ENCODE measurements around the gene TMEM141.

The TMEM141 gene

GRCh38 chr9:136821826-136822544, 30.8 kb downstream of the TMEM141 start:
- no peaks in the 10 kb centered on the region for H3K4me1 ChIP-seq (ENCODE audit: low read length)
- H4K20me1 ChIP-seq (ENCODE audit: insufficient read depth, low read length): 0 out of 2 replicates have a peak, but pooled peaks cover 5% of the 10 kb centered on the region
- TF ChIP-seq EZH2phosphoT487 (IDR thresholded peaks at IDR 0.05; ENCODE audit: low read depth) (no peak), CTCF (IDR thresholded peaks at IDR 0.05; ENCODE audit: low read depth, low read length) (no peak)
- H3K9ac ChIP-seq (ENCODE audit: low read length): no peak overlapping the region
- H3K27me3 ChIP-seq (ENCODE audit: low read depth, low read length): no peaks in the 10 kb centered on the region
- H3K4me2 ChIP-seq (ENCODE audit: low read length): no peak overlapping the region
- no peak overlapping the region for H3K27ac ChIP-seq (ENCODE audit: low read length)
- peaks cover 24% of the 10 kb centered on the region for H3K36me3 ChIP-seq (replicated peaks; ENCODE audit: low read depth, low read length)
- H3K9me3 ChIP-seq (ENCODE audit: insufficient read depth, low read length): no peaks in the 10 kb centered on the region
- H2AFZ ChIP-seq (ENCODE audit: low read depth, low read length): no peak overlapping the region
- no peak overlapping the region for H3K4me3 ChIP-seq (ENCODE audit: low read length)
- H3K79me2 ChIP-seq (ENCODE audit: low read length): peaks cover 49% of the 10 kb centered on the region

GRCh38 chr9:136823136-136824046, 32.2 kb downstream of the TMEM141 start:
- Histone ChIP-seq H3K4me1 (ENCODE audit: low read length) (no peaks in the 10 kb centered on the region), H3K36me3 (replicated peaks; ENCODE audit: low read depth, low read length) (peaks cover 24% of the 10 kb centered on the region), H3K27me3 (ENCODE audit: low read depth, low read length) (no peaks in the 10 kb centered on the region), H2AFZ (ENCODE audit: low read depth, low read length) (no peak overlapping the region), H3K27ac (ENCODE audit: low read length) (no peak overlapping the region), H3K79me2 (ENCODE audit: low read length) (peaks cover 40% of the 10 kb centered on the region), H4K20me1 (ENCODE audit: insufficient read depth, low read length) (0 out of 2 replicates have a peak, but pooled peaks cover 5% of the 10 kb centered on the region), H3K9ac (ENCODE audit: low read length) (no peak overlapping the region), H3K9me3 (ENCODE audit: insufficient read depth, low read length) (no peaks in the 10 kb centered on the region), H3K4me3 (ENCODE audit: low read length) (no peak overlapping the region), H3K4me2 (ENCODE audit: low read length) (no peak overlapping the region)
- TF ChIP-seq EZH2phosphoT487 (IDR thresholded peaks at IDR 0.05; ENCODE audit: low read depth) (no peak), CTCF (IDR thresholded peaks at IDR 0.05; ENCODE audit: low read depth, low read length) (no peak)

- H3K9me3 ChIP-seq (ENCODE audit: insufficient read depth, low read length): no peaks in the 10 kb centered on the region
- no peak overlapping the region for H3K4me3 ChIP-seq (ENCODE audit: low read length)
- no peaks in the 10 kb centered on the region for H3K4me1 ChIP-seq (ENCODE audit: low read length)
- no peak overlapping the region for H3K4me2 ChIP-seq (ENCODE audit: low read length)
- H3K79me2 ChIP-seq (ENCODE audit: low read length): peaks cover 28% of the 10 kb centered on the region
- no peaks in the 10 kb centered on the region for H3K27me3 ChIP-seq (ENCODE audit: low read depth, low read length)
- no peak overlapping the region for H3K9ac ChIP-seq (ENCODE audit: low read length)
- peaks cover 28% of the 10 kb centered on the region for H3K36me3 ChIP-seq (replicated peaks; ENCODE audit: low read depth, low read length)
- H4K20me1 ChIP-seq (ENCODE audit: insufficient read depth, low read length): 0 out of 2 replicates have a peak, but pooled peaks cover 5% of the 10 kb centered on the region
- TF ChIP-seq EZH2phosphoT487 (IDR thresholded peaks at IDR 0.05; ENCODE audit: low read depth) (no peak), CTCF (IDR thresholded peaks at IDR 0.05; ENCODE audit: low read depth, low read length) (no peak)
- no peak overlapping the region for H2AFZ ChIP-seq (ENCODE audit: low read depth, low read length)
- H3K27ac ChIP-seq (ENCODE audit: low read length): no peak overlapping the region
Measured at GRCh38 chr9:136824496-136825225, 33.5 kb downstream of the TMEM141 start.

Measured in OCI-LY3 (cell line).